ENCODE measurements around the gene FNDC1.

FNDC1 gene

DNA sequence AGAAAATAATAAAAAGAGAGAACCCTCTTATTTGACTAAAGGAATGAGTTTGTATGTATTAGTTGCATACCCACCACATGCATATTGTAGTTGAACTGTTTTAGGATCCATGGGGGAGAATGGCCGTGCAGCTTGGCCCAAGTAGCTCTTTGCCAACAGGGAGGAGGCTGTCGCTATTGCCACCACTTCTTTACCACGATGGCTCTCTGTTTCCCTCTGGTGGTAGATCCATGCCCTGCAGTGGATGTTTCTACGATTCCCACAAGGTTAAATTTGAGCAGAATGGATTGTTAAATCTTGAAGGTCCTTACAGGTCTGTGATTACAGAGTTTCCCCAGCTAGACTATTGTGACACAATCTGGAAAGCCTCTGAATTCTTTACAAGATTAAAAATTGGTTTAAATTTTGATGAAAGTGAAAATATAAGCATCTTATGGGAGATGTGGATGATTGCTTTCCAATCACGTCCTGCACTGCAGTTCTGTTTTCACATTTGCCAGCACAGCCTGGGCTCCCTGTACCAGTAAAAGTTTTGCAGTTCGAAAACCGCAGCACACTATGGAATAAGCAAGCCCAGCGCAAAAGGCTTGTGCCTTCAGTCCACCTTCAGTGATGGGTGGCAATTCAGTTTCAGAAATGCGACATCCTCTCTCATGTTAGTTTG lies 34.4 kb upstream of the FNDC1 start:
- H3K27ac Mint-ChIP-seq (ENCODE audit: low read depth): no peak overlapping the region

DNA sequence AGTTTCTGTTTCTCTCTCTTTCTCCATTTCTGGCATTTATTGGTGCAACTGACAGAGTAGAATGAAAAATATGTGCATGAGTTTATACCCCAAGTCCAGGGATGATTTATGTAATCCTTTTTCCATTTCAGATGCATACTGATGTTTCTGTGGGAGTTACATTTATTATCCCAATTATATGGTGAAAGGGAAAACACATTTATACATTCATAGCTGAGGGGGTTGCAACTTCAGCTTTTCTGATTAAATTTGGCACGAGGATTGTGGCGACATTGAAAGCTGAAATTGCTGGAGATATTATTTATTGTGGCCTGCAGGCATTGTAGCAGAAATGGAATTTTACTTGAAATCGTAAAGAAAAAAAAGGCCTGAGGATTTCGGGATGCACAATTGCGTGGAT lies 31.5 kb upstream of the FNDC1 start:
- Mint-ChIP-seq H3K9me3 (no peaks in the 10 kb centered on the region), H3K27me3 (peaks cover 26% of the 10 kb centered on the region), H3K4me3 (no peak overlapping the region), H3K27ac (ENCODE audit: low read depth) (no peak overlapping the region), H3K36me3 (ENCODE audit: insufficient read depth) (peaks cover 4% of the 10 kb centered on the region), H3K4me1 (no peaks in the 10 kb centered on the region)
- ATAC-seq (replicated peaks; ENCODE audit: extremely low read depth, poor library complexity, severe bottlenecking) (no peak), DNase-seq (ENCODE audit: low spot score in 2 of 2) (no peak)

More for the DNA sequence above, 34.4 kb upstream of the FNDC1 start:
- peak; percentile 66 to 69 for DNase-seq (ENCODE audit: low spot score in 2 of 2)
- Mint-ChIP-seq H3K4me1 (no peaks in the 10 kb centered on the region), H3K4me3 (no peak overlapping the region), H3K36me3 (ENCODE audit: insufficient read depth) (peaks cover 1% of the 10 kb centered on the region), H3K27me3 (peaks cover 26% of the 10 kb centered on the region), H3K9me3 (no peaks in the 10 kb centered on the region)
- peak; percentile 60 for ATAC-seq (replicated peaks; ENCODE audit: extremely low read depth, poor library complexity, severe bottlenecking)

DNA sequence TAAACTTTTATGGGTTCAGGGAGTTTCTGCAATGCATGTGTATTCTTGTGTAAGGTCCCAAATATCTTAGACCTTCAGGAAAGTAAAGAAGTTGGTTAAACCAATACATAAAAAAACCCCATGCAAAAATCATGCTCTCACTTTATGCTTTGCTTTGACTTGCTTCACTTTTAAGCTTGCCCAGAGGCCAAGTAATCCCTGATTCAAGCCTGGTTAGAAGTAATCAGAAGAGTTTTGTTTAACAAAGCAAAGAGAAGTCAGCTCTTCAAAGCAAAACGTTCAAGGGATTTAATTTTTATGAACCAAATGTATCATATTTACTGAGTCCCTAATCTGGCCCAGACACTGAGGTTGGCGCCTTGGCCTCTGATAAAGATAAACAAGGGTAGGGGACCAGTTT lies 26.7 kb upstream of the FNDC1 start:
- ATAC-seq (replicated peaks; ENCODE audit: extremely low read depth, poor library complexity, severe bottlenecking) (no peak), DNase-seq (ENCODE audit: low spot score in 2 of 2) (no peak)
- Mint-ChIP-seq H3K9me3 (peaks cover 5% of the 10 kb centered on the region), H3K4me1 (no peaks in the 10 kb centered on the region), H3K4me3 (no peak overlapping the region), H3K36me3 (ENCODE audit: insufficient read depth) (peaks cover 2% of the 10 kb centered on the region), H3K27ac (ENCODE audit: low read depth) (no peak overlapping the region), H3K27me3 (peaks cover 33% of the 10 kb centered on the region)

DNA sequence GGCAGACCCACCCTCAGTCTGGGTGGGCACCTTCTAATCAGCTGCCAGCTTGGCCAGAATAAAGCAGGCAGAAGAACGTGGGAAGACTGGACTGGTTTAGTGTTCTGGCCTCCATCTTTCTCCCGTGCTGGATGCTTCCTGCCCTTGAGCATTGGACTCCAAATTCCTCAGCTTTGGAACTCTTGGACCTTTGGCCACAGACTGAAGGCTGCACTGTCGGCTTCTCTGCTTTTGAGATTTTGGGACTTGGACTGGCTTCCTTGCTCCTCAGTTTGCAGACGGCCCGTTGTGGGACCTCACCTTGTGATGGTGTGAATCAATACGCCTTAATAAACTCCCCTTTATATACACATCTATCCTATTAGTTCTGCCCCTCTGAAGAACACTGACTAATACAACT lies 20.6 kb upstream of the FNDC1 start:
- no peaks in the 10 kb centered on the region for H3K4me1 Mint-ChIP-seq
- peaks cover 5% of the 10 kb centered on the region for H3K9me3 Mint-ChIP-seq
- peaks cover 15% of the 10 kb centered on the region for H3K27me3 Mint-ChIP-seq
- no peak overlapping the region for H3K4me3 Mint-ChIP-seq
- H3K27ac Mint-ChIP-seq (ENCODE audit: low read depth): no peak overlapping the region
- no peaks in the 10 kb centered on the region for H3K36me3 Mint-ChIP-seq (ENCODE audit: insufficient read depth)
- no peak for DNase-seq (ENCODE audit: low spot score in 2 of 2)
- no peak for ATAC-seq (replicated peaks; ENCODE audit: extremely low read depth, poor library complexity, severe bottlenecking)

DNA sequence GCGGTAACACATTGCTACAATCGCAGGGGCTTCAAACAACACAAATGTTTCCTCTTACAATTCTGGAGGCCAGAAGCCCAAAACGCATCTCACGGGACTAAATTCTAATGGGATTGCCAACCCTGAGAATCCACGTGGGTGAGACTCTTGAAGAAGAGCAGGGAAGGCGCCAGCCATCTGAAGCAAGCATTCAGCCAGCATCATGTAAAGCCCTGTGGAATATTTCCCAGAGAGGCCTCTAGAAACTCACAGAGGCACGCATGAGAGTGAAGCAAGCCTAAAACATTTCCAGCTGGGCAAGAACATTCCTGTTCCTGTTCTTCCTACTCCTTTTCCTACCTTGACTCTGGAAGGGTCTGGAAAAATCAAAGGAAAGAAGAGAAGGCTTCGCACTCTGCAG lies 19.6 kb upstream of the FNDC1 start:
- Mint-ChIP-seq H3K4me1 (no peaks in the 10 kb centered on the region), H3K9me3 (peaks cover 5% of the 10 kb centered on the region), H3K4me3 (no peak overlapping the region), H3K27me3 (peaks cover 10% of the 10 kb centered on the region), H3K27ac (ENCODE audit: low read depth) (no peak overlapping the region), H3K36me3 (ENCODE audit: insufficient read depth) (no peaks in the 10 kb centered on the region)
- no peak for DNase-seq (ENCODE audit: low spot score in 2 of 2)
- ATAC-seq (replicated peaks; ENCODE audit: extremely low read depth, poor library complexity, severe bottlenecking): no peak

DNA sequence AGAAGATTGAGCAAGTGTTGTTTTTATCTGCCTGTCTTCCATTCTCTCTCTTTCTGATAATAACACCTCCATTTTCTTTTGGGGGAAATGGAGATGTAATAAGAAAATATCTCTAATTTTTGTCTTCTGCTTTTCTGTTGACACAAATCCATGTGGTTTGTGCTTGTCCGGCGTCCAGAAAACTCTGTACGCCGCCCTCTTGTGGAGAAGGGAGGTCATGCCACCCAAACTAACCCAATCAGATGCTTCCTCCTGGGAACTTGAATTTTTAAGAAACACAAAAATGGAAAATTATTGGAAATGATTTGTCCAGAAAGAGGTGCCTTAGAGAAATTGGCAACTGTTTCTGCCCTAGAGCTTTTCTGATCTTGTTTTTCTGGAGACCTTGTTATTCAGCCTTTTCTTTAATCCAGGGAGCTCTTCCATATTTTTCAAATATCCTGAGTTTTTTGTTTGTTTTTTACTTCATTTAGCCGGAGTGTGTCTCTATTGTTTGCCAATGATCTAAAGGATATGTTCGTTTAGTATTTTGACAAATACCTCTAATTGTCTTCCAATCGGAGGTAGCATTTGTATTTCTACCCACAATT lies 17.8 kb upstream of the FNDC1 start:
- Mint-ChIP-seq H3K36me3 (ENCODE audit: insufficient read depth) (no peaks in the 10 kb centered on the region), H3K27ac (ENCODE audit: low read depth) (no peak overlapping the region), H3K27me3 (peaks cover 18% of the 10 kb centered on the region), H3K9me3 (peaks cover 12% of the 10 kb centered on the region), H3K4me1 (no peaks in the 10 kb centered on the region), H3K4me3 (no peak overlapping the region)
- ATAC-seq (replicated peaks; ENCODE audit: extremely low read depth, poor library complexity, severe bottlenecking) (no peak), DNase-seq (ENCODE audit: low spot score in 2 of 2) (no peak)

DNA sequence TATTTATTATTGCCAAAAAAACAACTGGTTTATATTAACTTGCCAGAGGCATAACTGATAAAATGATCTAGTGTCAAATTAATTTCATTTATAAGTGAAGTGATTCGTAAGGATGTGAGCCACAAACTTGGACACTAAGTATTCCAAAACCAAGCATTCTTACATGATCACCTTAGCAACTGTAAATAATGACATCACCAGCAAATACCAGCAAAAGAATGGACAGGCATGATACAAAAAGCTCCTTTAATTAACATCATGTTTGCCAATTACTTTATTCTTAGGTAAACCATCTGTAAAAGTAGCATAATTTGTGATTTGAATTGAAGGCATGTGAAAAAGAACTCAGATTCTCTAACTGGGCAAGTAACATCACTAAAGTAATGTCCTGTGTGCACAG lies 17.2 kb upstream of the FNDC1 start:
- no peak for ATAC-seq (replicated peaks; ENCODE audit: extremely low read depth, poor library complexity, severe bottlenecking)
- H3K9me3 Mint-ChIP-seq: peaks cover 12% of the 10 kb centered on the region
- H3K4me3 Mint-ChIP-seq: no peak overlapping the region
- H3K36me3 Mint-ChIP-seq (ENCODE audit: insufficient read depth): no peaks in the 10 kb centered on the region
- no peaks in the 10 kb centered on the region for H3K4me1 Mint-ChIP-seq
- no peak for DNase-seq (ENCODE audit: low spot score in 2 of 2)
- H3K27ac Mint-ChIP-seq (ENCODE audit: low read depth): no peak overlapping the region
- H3K27me3 Mint-ChIP-seq: peaks cover 23% of the 10 kb centered on the region

DNA sequence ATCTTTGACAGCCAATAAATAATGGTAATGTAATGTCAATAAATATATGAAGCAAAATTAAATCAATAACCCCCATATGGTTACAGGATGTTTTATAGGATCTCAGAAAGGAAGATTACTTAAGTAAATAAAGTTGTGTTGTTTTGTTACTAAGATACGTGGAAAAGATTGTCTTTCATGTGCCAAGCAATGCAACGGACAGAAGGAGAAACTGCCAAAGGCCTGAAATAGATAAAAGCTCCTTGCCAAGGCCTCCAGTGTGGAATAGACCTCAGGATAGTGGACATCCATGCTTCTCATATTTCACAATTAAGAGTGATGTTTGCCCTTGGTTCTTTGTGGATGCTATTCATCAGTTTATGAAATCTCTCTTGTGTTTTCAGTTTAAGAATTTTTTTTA lies 16.4 kb upstream of the FNDC1 start:
- peaks cover 7% of the 10 kb centered on the region for H3K9me3 Mint-ChIP-seq
- no peak for DNase-seq (ENCODE audit: low spot score in 2 of 2)
- H3K27ac Mint-ChIP-seq (ENCODE audit: low read depth): no peak overlapping the region
- peaks cover 1% of the 10 kb centered on the region for H3K36me3 Mint-ChIP-seq (ENCODE audit: insufficient read depth)
- H3K4me3 Mint-ChIP-seq: no peak overlapping the region
- peaks cover 23% of the 10 kb centered on the region for H3K27me3 Mint-ChIP-seq
- no peaks in the 10 kb centered on the region for H3K4me1 Mint-ChIP-seq
- ATAC-seq (replicated peaks; ENCODE audit: extremely low read depth, poor library complexity, severe bottlenecking): no peak

DNA sequence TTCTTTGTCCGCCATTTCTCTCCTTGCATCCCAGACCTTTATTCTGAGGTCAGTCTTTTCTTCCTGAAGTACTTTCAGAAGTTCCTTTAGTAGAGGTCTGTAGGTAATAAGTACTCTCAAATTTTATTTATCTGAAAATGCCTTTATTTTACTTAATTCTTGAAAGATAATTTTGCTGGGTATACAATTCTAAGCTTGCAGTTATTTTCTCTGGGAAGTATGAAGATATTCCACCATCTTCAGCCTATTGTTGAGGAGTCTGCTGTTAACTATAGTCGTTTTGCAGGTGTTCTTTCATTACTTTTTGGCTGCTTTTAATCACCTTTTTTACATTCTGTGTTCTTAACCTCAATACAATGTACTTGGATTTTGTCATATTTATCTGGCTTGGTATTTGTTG lies 13.5 kb upstream of the FNDC1 start:
- no peak for ATAC-seq (replicated peaks; ENCODE audit: extremely low read depth, poor library complexity, severe bottlenecking)
- Mint-ChIP-seq H3K9me3 (peaks cover 7% of the 10 kb centered on the region), H3K4me3 (no peak overlapping the region), H3K27ac (ENCODE audit: low read depth) (no peak overlapping the region), H3K36me3 (ENCODE audit: insufficient read depth) (peaks cover 1% of the 10 kb centered on the region), H3K4me1 (no peaks in the 10 kb centered on the region), H3K27me3 (peaks cover 42% of the 10 kb centered on the region)
- DNase-seq (ENCODE audit: low spot score in 2 of 2): no peak

DNA sequence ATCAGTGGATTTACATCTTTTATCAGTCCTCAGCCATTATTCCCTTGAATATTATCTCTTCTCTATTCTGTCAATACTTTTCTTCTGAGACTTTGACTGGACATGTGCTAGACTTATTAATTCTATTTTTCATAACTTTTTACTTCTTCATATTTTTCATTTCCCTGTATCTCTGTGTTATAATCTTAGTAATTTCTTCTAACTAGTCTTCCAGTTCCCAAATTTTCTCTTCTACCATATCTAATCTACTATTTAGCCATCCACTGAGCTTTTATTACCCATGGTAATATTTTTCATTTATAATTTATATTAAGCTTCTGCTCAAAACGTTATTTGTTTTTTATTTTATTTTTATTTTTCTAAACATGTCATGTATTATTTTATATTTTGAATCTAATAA lies 13.1 kb upstream of the FNDC1 start:
- Mint-ChIP-seq H3K27me3 (peaks cover 42% of the 10 kb centered on the region), H3K27ac (ENCODE audit: low read depth) (no peak overlapping the region), H3K4me3 (no peak overlapping the region), H3K36me3 (ENCODE audit: insufficient read depth) (peaks cover 1% of the 10 kb centered on the region), H3K9me3 (peaks cover 7% of the 10 kb centered on the region), H3K4me1 (no peaks in the 10 kb centered on the region)
- no peak for ATAC-seq (replicated peaks; ENCODE audit: extremely low read depth, poor library complexity, severe bottlenecking)
- DNase-seq (ENCODE audit: low spot score in 2 of 2): no peak

DNA sequence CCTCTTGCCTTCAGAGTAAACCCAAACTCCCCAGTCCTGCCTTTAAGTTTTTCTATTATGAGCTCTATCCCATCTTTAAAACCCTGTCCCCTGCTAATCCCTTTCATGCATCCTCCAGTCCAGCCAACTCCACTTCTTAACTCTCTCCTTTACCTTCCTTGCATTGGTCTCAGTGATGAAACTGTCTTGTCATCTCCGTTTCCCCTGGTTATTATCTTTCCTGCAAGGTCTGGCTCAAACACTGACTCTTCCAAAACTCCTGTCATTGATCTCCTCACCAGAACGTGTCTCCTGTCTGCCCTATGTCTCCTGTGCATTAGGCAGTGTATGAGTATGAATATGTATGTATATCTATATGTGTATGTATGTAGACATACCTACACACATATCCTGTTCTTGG lies 11.8 kb upstream of the FNDC1 start:
- H3K27ac Mint-ChIP-seq (ENCODE audit: low read depth): no peak overlapping the region
- peaks cover 7% of the 10 kb centered on the region for H3K9me3 Mint-ChIP-seq
- H3K36me3 Mint-ChIP-seq (ENCODE audit: insufficient read depth): peaks cover 1% of the 10 kb centered on the region
- ATAC-seq (replicated peaks; ENCODE audit: extremely low read depth, poor library complexity, severe bottlenecking) (no peak), DNase-seq (ENCODE audit: low spot score in 2 of 2) (no peak)
- H3K27me3 Mint-ChIP-seq: peaks cover 53% of the 10 kb centered on the region
- H3K4me1 Mint-ChIP-seq: no peaks in the 10 kb centered on the region
- no peak overlapping the region for H3K4me3 Mint-ChIP-seq

DNA sequence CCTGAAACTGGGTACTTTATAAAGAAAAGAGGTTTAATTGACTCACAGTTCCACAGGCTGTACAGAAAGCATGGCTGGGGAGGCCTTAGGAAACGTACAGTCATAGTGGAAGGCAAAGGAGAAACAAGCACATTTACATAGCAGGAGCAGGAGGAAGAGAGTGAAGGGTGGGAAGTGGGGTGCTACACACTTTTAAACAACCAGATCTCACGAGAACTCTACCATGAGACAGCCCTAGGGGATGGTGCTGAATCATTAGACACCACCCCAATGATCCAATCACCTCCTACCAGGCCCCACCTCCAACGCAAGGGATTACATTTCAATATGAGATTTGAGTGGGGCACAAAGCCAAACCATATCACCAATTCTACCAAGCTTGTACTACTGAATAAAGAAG lies 7.4 kb upstream of the FNDC1 start:
- H3K36me3 Mint-ChIP-seq (ENCODE audit: insufficient read depth): peaks cover 1% of the 10 kb centered on the region
- peaks cover 83% of the 10 kb centered on the region for H3K27me3 Mint-ChIP-seq
- H3K9me3 Mint-ChIP-seq: no peaks in the 10 kb centered on the region
- no peak for DNase-seq (ENCODE audit: low spot score in 2 of 2)
- H3K27ac Mint-ChIP-seq (ENCODE audit: low read depth): no peak overlapping the region
- ATAC-seq (replicated peaks; ENCODE audit: extremely low read depth, poor library complexity, severe bottlenecking): no peak
- H3K4me1 Mint-ChIP-seq: no peaks in the 10 kb centered on the region
- H3K4me3 Mint-ChIP-seq: no peak overlapping the region

DNA sequence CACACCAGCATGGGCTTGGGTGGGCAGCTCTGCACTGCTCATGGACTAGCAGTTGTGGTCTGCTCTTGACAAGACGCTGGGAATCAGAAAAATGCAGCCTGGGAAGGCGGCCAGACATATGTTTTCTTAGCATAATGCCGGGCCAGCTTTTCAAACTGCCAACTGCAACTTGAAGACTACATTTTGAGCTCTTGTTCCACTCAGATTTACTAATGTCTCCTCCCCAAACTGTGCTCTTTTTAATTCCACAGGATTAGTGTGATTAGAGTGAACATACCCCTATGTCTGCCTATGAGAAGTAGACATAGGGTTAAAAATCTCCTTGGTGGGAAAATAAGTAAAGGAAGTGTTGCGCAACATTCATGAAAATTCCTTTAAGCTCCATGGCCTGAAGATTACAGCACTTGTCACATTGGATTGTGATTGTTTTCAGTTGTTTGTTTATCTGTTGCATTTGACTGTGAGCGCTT lies 5.3 kb upstream of the FNDC1 start:
- peaks cover 83% of the 10 kb centered on the region for H3K27me3 Mint-ChIP-seq
- H3K4me1 Mint-ChIP-seq: peaks cover 13% of the 10 kb centered on the region
- ATAC-seq (replicated peaks; ENCODE audit: extremely low read depth, poor library complexity, severe bottlenecking) (no peak), DNase-seq (ENCODE audit: low spot score in 2 of 2) (no peak)
- no peaks in the 10 kb centered on the region for H3K9me3 Mint-ChIP-seq
- no peaks in the 10 kb centered on the region for H3K36me3 Mint-ChIP-seq (ENCODE audit: insufficient read depth)
- H3K27ac Mint-ChIP-seq (ENCODE audit: low read depth): no peak overlapping the region
- no peak overlapping the region for H3K4me3 Mint-ChIP-seq
